Measurements from ENCODE around the gene MISFA. TPM values are rescaled to one million over a fixed set of nuclear protein-coding genes. Genes with fewer than 3 reads are reported as not detected.

MISFA gene
- total RNA-seq, 1 donor from 2014 or later, result 2.6 TPM

GRCh38 chr11:18575361-18575760 lies 24.2 kb upstream of the MISFA start:
- Mint-ChIP-seq H3K27ac (no peak overlapping the region), H3K36me3 (ENCODE audit: low read depth) (peaks cover 62% of the 10 kb centered on the region), H3K4me1 (no peaks in the 10 kb centered on the region), H3K9me3 (no peaks in the 10 kb centered on the region), H3K4me3 (no peak overlapping the region), H3K27me3 (no peaks in the 10 kb centered on the region)
- DNase-seq (no peak), ATAC-seq (ENCODE audit: low read depth) (no peak)
- intact Hi-C loops (cut with micrococcal nuclease), result no loop called here
- ChIA-PET CTCF (no interaction called here), POLR2A (no interaction called here)
- TF ChIP-seq, protein P1, sequence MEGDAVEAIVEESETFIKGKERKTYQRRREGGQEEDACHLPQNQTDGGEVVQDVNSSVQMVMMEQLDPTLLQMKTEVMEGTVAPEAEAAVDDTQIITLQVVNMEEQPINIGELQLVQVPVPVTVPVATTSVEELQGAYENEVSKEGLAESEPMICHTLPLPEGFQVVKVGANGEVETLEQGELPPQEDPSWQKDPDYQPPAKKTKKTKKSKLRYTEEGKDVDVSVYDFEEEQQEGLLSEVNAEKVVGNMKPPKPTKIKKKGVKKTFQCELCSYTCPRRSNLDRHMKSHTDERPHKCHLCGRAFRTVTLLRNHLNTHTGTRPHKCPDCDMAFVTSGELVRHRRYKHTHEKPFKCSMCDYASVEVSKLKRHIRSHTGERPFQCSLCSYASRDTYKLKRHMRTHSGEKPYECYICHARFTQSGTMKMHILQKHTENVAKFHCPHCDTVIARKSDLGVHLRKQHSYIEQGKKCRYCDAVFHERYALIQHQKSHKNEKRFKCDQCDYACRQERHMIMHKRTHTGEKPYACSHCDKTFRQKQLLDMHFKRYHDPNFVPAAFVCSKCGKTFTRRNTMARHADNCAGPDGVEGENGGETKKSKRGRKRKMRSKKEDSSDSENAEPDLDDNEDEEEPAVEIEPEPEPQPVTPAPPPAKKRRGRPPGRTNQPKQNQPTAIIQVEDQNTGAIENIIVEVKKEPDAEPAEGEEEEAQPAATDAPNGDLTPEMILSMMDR (IDR thresholded peaks at IDR 0.05), result no peak

- no peak for DNase-seq
- ChIA-PET POLR2A (no interaction called here), CTCF (no interaction called here)
- no peaks in the 10 kb centered on the region for H3K9me3 Mint-ChIP-seq
- TF ChIP-seq, protein P1 (IDR thresholded peaks at IDR 0.05), result no peak
- intact Hi-C loops (cut with micrococcal nuclease), result no loop called here
- H3K4me1 Mint-ChIP-seq, result no peaks in the 10 kb centered on the region
- no peak for ATAC-seq (ENCODE audit: low read depth)
- H3K4me3 Mint-ChIP-seq, result no peak overlapping the region
- H3K36me3 Mint-ChIP-seq (ENCODE audit: low read depth), result peaks cover 38% of the 10 kb centered on the region
- no peaks in the 10 kb centered on the region for H3K27me3 Mint-ChIP-seq
- H3K27ac Mint-ChIP-seq, result no peak overlapping the region
Observed at GRCh38 chr11:18578975-18579598, 20.5 kb upstream of the MISFA start.

DNA sequence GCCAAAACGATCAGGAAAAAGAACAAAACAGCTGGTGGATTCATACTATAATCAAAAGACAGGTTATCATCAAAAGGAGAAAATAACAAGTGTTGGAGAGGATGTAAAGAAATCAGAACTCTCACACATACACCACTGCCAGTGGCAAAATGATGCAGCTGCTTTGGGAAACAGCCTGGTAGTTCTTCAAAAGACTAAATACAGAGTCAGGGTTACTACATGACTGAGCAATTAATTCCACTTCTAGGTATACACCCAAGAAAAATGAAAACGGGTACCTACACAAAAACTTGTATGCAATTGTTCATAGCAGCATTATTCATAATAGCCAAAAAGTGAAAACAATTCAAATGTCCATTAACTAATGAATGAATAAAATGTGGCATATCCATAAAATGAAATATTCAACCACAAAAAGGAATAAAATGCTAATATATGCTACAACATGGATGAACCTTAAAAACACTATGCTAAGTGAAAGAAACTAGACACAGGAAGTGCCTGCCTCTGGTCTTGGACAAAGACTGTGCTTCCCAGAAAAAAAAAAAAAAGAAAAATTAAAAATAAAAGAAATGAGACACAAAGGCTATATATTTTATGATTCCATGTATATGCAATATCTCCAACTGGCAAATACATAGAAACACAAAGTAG lies 19.3 kb upstream of the MISFA start:
- intact Hi-C loops (cut with micrococcal nuclease), result no loop called here
- H3K27ac Mint-ChIP-seq, result no peak overlapping the region
- TF ChIP-seq, protein P1 (IDR thresholded peaks at IDR 0.05), result no peak
- H3K4me1 Mint-ChIP-seq, result no peaks in the 10 kb centered on the region
- H3K9me3 Mint-ChIP-seq, result no peaks in the 10 kb centered on the region
- no peaks in the 10 kb centered on the region for H3K27me3 Mint-ChIP-seq
- CTCF ChIA-PET, result no interaction called here
- peaks cover 28% of the 10 kb centered on the region for H3K36me3 Mint-ChIP-seq (ENCODE audit: low read depth)
- DNase-seq (no peak), ATAC-seq (ENCODE audit: low read depth) (no peak)
- no peak overlapping the region for H3K4me3 Mint-ChIP-seq
- POLR2A ChIA-PET, result interaction anchor here (0.6 kb wide), 1 partner anchor 8 kb away, joined by 5 read pairs; no protein-coding TSS in a partner anchor

DNA sequence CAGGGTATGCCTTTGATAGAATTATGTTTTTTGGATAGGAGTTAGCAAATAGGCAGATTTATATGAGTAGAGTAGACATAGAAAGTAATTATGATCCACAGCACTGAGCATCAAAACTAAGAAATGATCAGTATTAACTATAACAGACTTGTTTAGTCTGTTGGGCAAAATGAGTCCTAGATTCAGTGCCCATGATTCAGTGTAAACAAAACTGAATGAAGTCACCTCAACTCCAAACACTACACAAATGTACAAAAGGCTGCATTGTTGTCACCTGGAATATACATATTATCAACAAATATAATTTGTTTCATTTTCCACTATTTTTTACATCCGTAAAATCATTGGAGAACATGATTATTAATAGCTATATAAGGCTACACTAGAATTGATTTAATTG lies 17.8 kb upstream of the MISFA start:
- H3K27me3 Mint-ChIP-seq, result no peaks in the 10 kb centered on the region
- peaks cover 18% of the 10 kb centered on the region for H3K36me3 Mint-ChIP-seq (ENCODE audit: low read depth)
- no peaks in the 10 kb centered on the region for H3K4me1 Mint-ChIP-seq
- H3K27ac Mint-ChIP-seq, result no peak overlapping the region
- no peak overlapping the region for H3K4me3 Mint-ChIP-seq
- TF ChIP-seq, protein P1 (IDR thresholded peaks at IDR 0.05), result no peak
- DNase-seq (no peak), ATAC-seq (ENCODE audit: low read depth) (no peak)
- ChIA-PET POLR2A (interaction anchor here (0.7 kb wide), 1 partner anchor 476 kb away, joined by 6 read pairs; the partner anchor contains the start of gene SAAL1), CTCF (no interaction called here)
- intact Hi-C loops (cut with micrococcal nuclease), result no loop called here
- no peaks in the 10 kb centered on the region for H3K9me3 Mint-ChIP-seq

All from activated B cell treated with CpG ODN at 0.5 μM for 24 hours (primary cell).